Astrocyte (in vitro differentiated cells and primary cell): ENCODE data around the gene TAF11. TPM values are rescaled to one million over a fixed set of nuclear protein-coding genes. Genes with fewer than 3 reads are reported as not detected.

ENCODE experiments used
- DNase-seq: peaks from one replicate; pipeline ENCODE4 v3.0.0-alpha.2; 2010; ENCODE audit warnings: low read depth
- FAIRE-seq: peaks from 2 replicates; lab custom pipeline; 2011; peaks lifted over from hg19 to GRCh38; lab: Jason Lieb, UNC
- H2AFZ ChIP-seq: 2 replicates; pipeline ENCODE4 v1.6.0; 2012; ENCODE audit warnings: low read depth, low read length, inconsistent platforms
- H3K27ac ChIP-seq: 2 replicates; pipeline ENCODE4 v1.5.1; 2011; ENCODE audit warnings: low read depth, low read length, inconsistent platforms
- H3K27me3 ChIP-seq: 2 replicates; pipeline ENCODE4 v1.6.0; 2011; ENCODE audit warnings: low read length, inconsistent platforms; ENCODE audit not compliant: insufficient read depth
- H3K36me3 ChIP-seq: 2 replicates; pipeline ENCODE4 v1.5.1; 2011; ENCODE audit warnings: low read length, inconsistent platforms; ENCODE audit not compliant: insufficient read depth
- H3K4me1 ChIP-seq: 2 replicates; pipeline ENCODE4 v1.5.1; 2011; ENCODE audit warnings: low read length, inconsistent platforms; ENCODE audit not compliant: insufficient read depth
- H3K4me2 ChIP-seq: 2 replicates; pipeline ENCODE4 v1.6.0; 2012; ENCODE audit warnings: low read length, inconsistent platforms
- H3K4me3 ChIP-seq: 2 replicates; pipeline ENCODE4 v1.5.1; 2011; ENCODE audit warnings: low read depth, mild to moderate bottlenecking, low read length, inconsistent platforms; ENCODE audit not compliant: insufficient read depth
- H3K79me2 ChIP-seq: 2 replicates; pipeline ENCODE4 v1.6.0; 2012; ENCODE audit warnings: mild to moderate bottlenecking, low read length, inconsistent platforms; ENCODE audit not compliant: insufficient read depth
- H3K9ac ChIP-seq: 2 replicates; pipeline ENCODE4 v1.6.0; 2012; ENCODE audit warnings: mild to moderate bottlenecking, low read length, inconsistent platforms
- H3K9me3 ChIP-seq: 2 replicates; pipeline ENCODE4 v1.5.1; 2012; ENCODE audit warnings: low read depth, mild to moderate bottlenecking, low read length, inconsistent platforms; ENCODE audit not compliant: insufficient read depth
- H4K20me1 ChIP-seq: 2 replicates; pipeline ENCODE4 v1.6.0; 2012; ENCODE audit warnings: low read length, inconsistent platforms; ENCODE audit not compliant: insufficient read depth
- H3K27ac Mint-ChIP-seq: one replicate; pipeline ENCODE4 v1.8.0; 2021; ENCODE audit warnings: mild to moderate bottlenecking, mixed read lengths; ENCODE audit not compliant: unreplicated experiment
- H3K27me3 Mint-ChIP-seq: one replicate; pipeline ENCODE4 v1.8.0; 2021; ENCODE audit warnings: low read depth, mixed read lengths; ENCODE audit not compliant: unreplicated experiment
- H3K36me3 Mint-ChIP-seq: one replicate; pipeline ENCODE4 v1.8.0; 2021; ENCODE audit warnings: low read depth, mixed read lengths; ENCODE audit not compliant: unreplicated experiment
- H3K4me1 Mint-ChIP-seq: one replicate; pipeline ENCODE4 v1.8.0; 2021; ENCODE audit warnings: low read depth, mixed read lengths; ENCODE audit not compliant: unreplicated experiment
- H3K4me3 Mint-ChIP-seq: one replicate; pipeline ENCODE4 v1.8.0; 2021; ENCODE audit warnings: mild to moderate bottlenecking, moderate library complexity, mixed read lengths; ENCODE audit not compliant: unreplicated experiment
- H3K9me3 Mint-ChIP-seq: one replicate; pipeline ENCODE4 v1.8.0; 2021; ENCODE audit warnings: mild to moderate bottlenecking, mixed read lengths; ENCODE audit not compliant: unreplicated experiment
- EZH2 ChIP-seq: IDR thresholded peaks from 2 replicates; pipeline ENCODE4 v1.6.1; 2012; ENCODE audit warnings: mild to moderate bottlenecking, low read length, inconsistent platforms; ENCODE audit not compliant: insufficient read depth
- total RNA-seq: library from RNA; stranded (reverse); gene quantifications from 2 replicates; pipeline ENCODE4 v1.2.1, GENCODE V29; 2021
- TF ChIP-seq, protein P1 (sequence below): IDR thresholded peaks from 2 replicates; pipeline ENCODE4 v1.5.1; 2011; ENCODE audit warnings: low read depth, mild to moderate bottlenecking, inconsistent platforms, low read length, moderate library complexity; ENCODE audit not compliant: insufficient read depth

TAF11 gene
- total RNA-seq, 1 donor from 2014 or later, result 32.6 TPM

GRCh38 chr6:34875292-34876213, 12.3 kb downstream of the TAF11 start:
- peaks cover 24% of the 10 kb centered on the region for H3K36me3 ChIP-seq
- H3K27ac ChIP-seq, result no peak overlapping the region
- DNase-seq, result no peak
- H3K27me3 Mint-ChIP-seq, result no peaks in the 10 kb centered on the region
- peaks cover 11% of the 10 kb centered on the region for H4K20me1 ChIP-seq
- TF ChIP-seq, protein P1, sequence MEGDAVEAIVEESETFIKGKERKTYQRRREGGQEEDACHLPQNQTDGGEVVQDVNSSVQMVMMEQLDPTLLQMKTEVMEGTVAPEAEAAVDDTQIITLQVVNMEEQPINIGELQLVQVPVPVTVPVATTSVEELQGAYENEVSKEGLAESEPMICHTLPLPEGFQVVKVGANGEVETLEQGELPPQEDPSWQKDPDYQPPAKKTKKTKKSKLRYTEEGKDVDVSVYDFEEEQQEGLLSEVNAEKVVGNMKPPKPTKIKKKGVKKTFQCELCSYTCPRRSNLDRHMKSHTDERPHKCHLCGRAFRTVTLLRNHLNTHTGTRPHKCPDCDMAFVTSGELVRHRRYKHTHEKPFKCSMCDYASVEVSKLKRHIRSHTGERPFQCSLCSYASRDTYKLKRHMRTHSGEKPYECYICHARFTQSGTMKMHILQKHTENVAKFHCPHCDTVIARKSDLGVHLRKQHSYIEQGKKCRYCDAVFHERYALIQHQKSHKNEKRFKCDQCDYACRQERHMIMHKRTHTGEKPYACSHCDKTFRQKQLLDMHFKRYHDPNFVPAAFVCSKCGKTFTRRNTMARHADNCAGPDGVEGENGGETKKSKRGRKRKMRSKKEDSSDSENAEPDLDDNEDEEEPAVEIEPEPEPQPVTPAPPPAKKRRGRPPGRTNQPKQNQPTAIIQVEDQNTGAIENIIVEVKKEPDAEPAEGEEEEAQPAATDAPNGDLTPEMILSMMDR, result no peak
- H3K27ac Mint-ChIP-seq, result no peak overlapping the region
- H3K4me3 ChIP-seq, result no peak overlapping the region
- no peak overlapping the region for H3K4me3 Mint-ChIP-seq
- H3K9me3 ChIP-seq, result no peaks in the 10 kb centered on the region
- FAIRE-seq, result no peak
- no peaks in the 10 kb centered on the region for H3K4me1 ChIP-seq
- no peak overlapping the region for H3K4me2 ChIP-seq
- H2AFZ ChIP-seq, result no peak overlapping the region
- H3K9me3 Mint-ChIP-seq, result no peaks in the 10 kb centered on the region
- H3K27me3 ChIP-seq, result no peaks in the 10 kb centered on the region
- no peaks in the 10 kb centered on the region for H3K4me1 Mint-ChIP-seq
- H3K36me3 Mint-ChIP-seq, result peaks cover 18% of the 10 kb centered on the region
- no peaks in the 10 kb centered on the region for H3K79me2 ChIP-seq
- no peak overlapping the region for H3K9ac ChIP-seq

DNA sequence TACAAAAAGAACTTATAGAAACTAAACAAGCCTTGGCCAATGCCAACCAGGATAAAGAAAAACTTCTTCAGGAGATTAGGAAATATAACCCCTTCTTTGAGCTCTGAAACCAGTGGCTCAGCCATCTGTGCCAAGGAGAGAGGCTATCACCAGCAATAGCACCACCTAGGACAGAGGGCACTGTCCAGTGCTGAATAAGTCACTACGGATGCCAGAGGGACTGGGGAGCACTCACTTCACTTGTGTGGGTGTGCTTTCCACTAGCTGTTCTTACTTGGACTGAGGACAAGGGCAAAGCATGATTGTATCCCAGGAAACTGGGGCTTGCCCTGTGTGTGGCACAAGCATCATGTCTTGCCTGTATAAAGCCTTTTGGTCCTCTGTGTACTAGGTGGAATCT, 15.5 kb downstream of the TAF11 start:
- Mint-ChIP-seq H3K27me3 (no peaks in the 10 kb centered on the region), H3K36me3 (peaks cover 24% of the 10 kb centered on the region), H3K9me3 (no peaks in the 10 kb centered on the region), H3K27ac (no peak overlapping the region), H3K4me1 (no peaks in the 10 kb centered on the region), H3K4me3 (no peak overlapping the region)
- no peaks in the 10 kb centered on the region for H3K79me2 ChIP-seq
- no peaks in the 10 kb centered on the region for H3K4me1 ChIP-seq
- peaks cover 5% of the 10 kb centered on the region for H4K20me1 ChIP-seq
- H3K9ac ChIP-seq, result no peak overlapping the region
- DNase-seq (no peak), FAIRE-seq (no peak)
- no peak overlapping the region for H3K27ac ChIP-seq
- no peaks in the 10 kb centered on the region for H3K9me3 ChIP-seq
- H3K36me3 ChIP-seq, result peaks cover 12% of the 10 kb centered on the region
- H3K4me2 ChIP-seq, result no peak overlapping the region
- H2AFZ ChIP-seq, result no peak overlapping the region
- no peak overlapping the region for H3K4me3 ChIP-seq
- TF ChIP-seq EZH2, result no peak
- TF ChIP-seq, protein P1, result no peak
- no peaks in the 10 kb centered on the region for H3K27me3 ChIP-seq

DNA sequence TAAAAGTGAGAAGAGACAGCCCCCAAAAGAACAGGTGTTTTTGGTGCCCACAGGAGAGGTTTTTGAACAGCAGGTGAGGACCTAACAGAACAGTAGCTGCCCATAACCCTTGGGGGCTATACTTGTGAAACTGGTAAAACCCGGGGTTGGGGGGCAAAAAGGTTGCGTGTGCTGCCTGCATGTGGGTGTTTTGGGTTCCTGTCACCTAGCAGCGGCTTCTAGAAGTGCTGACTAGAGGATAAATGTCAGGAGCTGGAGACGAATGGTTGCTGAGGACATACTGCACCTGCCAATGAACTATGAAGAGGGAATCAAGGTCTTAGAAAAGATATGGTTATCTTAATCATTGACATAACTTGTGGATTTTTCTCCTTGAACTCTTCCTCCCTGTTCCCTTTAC, 16.0 kb downstream of the TAF11 start:
- FAIRE-seq (no peak), DNase-seq (no peak)
- Histone ChIP-seq H4K20me1 (peaks cover 5% of the 10 kb centered on the region), H3K79me2 (no peaks in the 10 kb centered on the region), H3K9me3 (no peaks in the 10 kb centered on the region), H3K4me3 (no peak overlapping the region), H3K9ac (no peak overlapping the region), H3K4me2 (no peak overlapping the region), H3K27me3 (no peaks in the 10 kb centered on the region), H3K27ac (no peak overlapping the region), H3K4me1 (no peaks in the 10 kb centered on the region), H2AFZ (no peak overlapping the region), H3K36me3 (peaks cover 12% of the 10 kb centered on the region)
- no peak for TF ChIP-seq EZH2
- TF ChIP-seq, protein P1, result no peak
- Mint-ChIP-seq H3K9me3 (no peaks in the 10 kb centered on the region), H3K36me3 (peaks cover 29% of the 10 kb centered on the region), H3K27ac (no peak overlapping the region), H3K4me3 (no peak overlapping the region), H3K4me1 (no peaks in the 10 kb centered on the region), H3K27me3 (no peaks in the 10 kb centered on the region)
